Measurements from ENCODE around the gene NTN5. TPM values are rescaled to one million over a fixed set of nuclear protein-coding genes. Genes with fewer than 3 reads are reported as not detected.

The NTN5 gene
- total and polyA plus RNA-seq, 2 donors (not counting 1 experiment from before 2014, with no cell fraction given) = under 0.01 to 0.10 TPM

- peak overlapping the region; percentile 90 for H3K27ac ChIP-seq (ENCODE audit: insufficient read depth, low read length)
- no peaks in the 10 kb centered on the region for H3K79me2 ChIP-seq (ENCODE audit: control insufficient read depth, insufficient read depth, low read length)
- H3K9me3 ChIP-seq (ENCODE audit: control insufficient read depth, insufficient read depth, low read depth, low read length) = no peaks in the 10 kb centered on the region
- peak; percentile 99 for DNase-seq (ENCODE audit: low read depth in 2 of 2)
- peak overlapping the region; percentile 50 to 81 (median 64) for H3K4me3 ChIP-seq (replicated peaks in 1 of 4; ENCODE audit: control extremely low read depth in 1 of 4, insufficient read depth in 1 of 4, low read depth in 3 of 4, low read length in 4 of 4)
- H3K27me3 ChIP-seq (ENCODE audit: control insufficient read depth, insufficient read depth, low read length) = no peaks in the 10 kb centered on the region
- peak overlapping the region; percentile 72 for H3K9ac ChIP-seq (ENCODE audit: insufficient read depth, low read length)
- H3K36me3 ChIP-seq (ENCODE audit: control insufficient read depth, insufficient read depth, low read length) = no peaks in the 10 kb centered on the region
- no peaks in the 10 kb centered on the region for H4K20me1 ChIP-seq (ENCODE audit: control insufficient read depth, extremely low read depth, insufficient read depth, low read length)
- peak overlapping the region; percentile 50 for H2AFZ ChIP-seq (ENCODE audit: low read length)
- TF ChIP-seq EZH2 (IDR thresholded peaks at IDR 0.05; ENCODE audit: low read length, missing control alignments) = no peak
- no peak for TF ChIP-seq CTCF (conservative IDR thresholded peaks at IDR 0.05 in 1 of 2, IDR thresholded peaks at IDR 0.05 in 1 of 2; ENCODE audit: low read depth in 1 of 2, low read length in 2 of 2)
- H3K4me2 ChIP-seq (ENCODE audit: extremely low read depth, insufficient read depth, low read length) = peak overlapping the region; percentile 69
- peaks cover 37% of the 10 kb centered on the region for H3K4me1 ChIP-seq (ENCODE audit: control insufficient read depth, extremely low read depth, insufficient read depth, low read length)
These were observed 35.3 kb downstream of the NTN5 start for GRCh38 chr19:48637449-48637947.

- Histone ChIP-seq H4K20me1 (ENCODE audit: control insufficient read depth, extremely low read depth, insufficient read depth, low read length) (no peaks in the 10 kb centered on the region), H3K4me1 (ENCODE audit: control insufficient read depth, extremely low read depth, insufficient read depth, low read length) (peaks cover 37% of the 10 kb centered on the region), H3K9ac (ENCODE audit: insufficient read depth, low read length) (peak within 1 kb of the TSS; percentile 72), H3K9me3 (ENCODE audit: control insufficient read depth, insufficient read depth, low read depth, low read length) (no peaks in the 10 kb centered on the region), H3K36me3 (ENCODE audit: control insufficient read depth, insufficient read depth, low read length) (no peaks in the 10 kb centered on the region), H3K4me3 (replicated peaks in 1 of 4; ENCODE audit: control extremely low read depth in 1 of 4, insufficient read depth in 1 of 4, low read depth in 3 of 4, low read length in 4 of 4) (peak within 1 kb of the TSS; percentile 53 to 81 (median 67)), H3K79me2 (ENCODE audit: control insufficient read depth, insufficient read depth, low read length) (no peaks in the 10 kb centered on the region), H3K27me3 (ENCODE audit: control insufficient read depth, insufficient read depth, low read length) (no peaks in the 10 kb centered on the region), H3K4me2 (ENCODE audit: extremely low read depth, insufficient read depth, low read length) (peak within 1 kb of the TSS; percentile 83), H3K27ac (ENCODE audit: insufficient read depth, low read length) (peak within 1 kb of the TSS; percentile 90), H2AFZ (ENCODE audit: low read length) (peak within 1 kb of the TSS; percentile 50)
- TF ChIP-seq EZH2 (IDR thresholded peaks at IDR 0.05; ENCODE audit: low read length, missing control alignments) = no peak
- TF ChIP-seq CTCF (conservative IDR thresholded peaks at IDR 0.05 in 1 of 2, IDR thresholded peaks at IDR 0.05 in 1 of 2; ENCODE audit: low read depth in 1 of 2, low read length in 2 of 2) = peak in 1 of 2 donors; percentile 5
- DNase-seq (ENCODE audit: low read depth in 2 of 2) = no peak
These were observed 35.9 kb downstream of the NTN5 start, which contains the start of gene DBP for GRCh38 chr19:48636859-48637448. DBP (minus strand) TSS chr19:48637379; CDS start chr19:48636994, 385 bp downstream.

- H3K4me2 ChIP-seq (ENCODE audit: extremely low read depth, insufficient read depth, low read length) = peak overlapping the region; percentile 87
- H2AFZ ChIP-seq (ENCODE audit: low read length) = no peak overlapping the region
- H3K4me1 ChIP-seq (ENCODE audit: control insufficient read depth, extremely low read depth, insufficient read depth, low read length) = peaks cover 37% of the 10 kb centered on the region
- no peak overlapping the region for H3K27ac ChIP-seq (ENCODE audit: insufficient read depth, low read length)
- no peak for TF ChIP-seq EZH2 (IDR thresholded peaks at IDR 0.05; ENCODE audit: low read length, missing control alignments)
- no peak for TF ChIP-seq CTCF (conservative IDR thresholded peaks at IDR 0.05 in 1 of 2, IDR thresholded peaks at IDR 0.05 in 1 of 2; ENCODE audit: low read depth in 1 of 2, low read length in 2 of 2)
- H3K9ac ChIP-seq (ENCODE audit: insufficient read depth, low read length) = peak overlapping the region; percentile 42
- H3K27me3 ChIP-seq (ENCODE audit: control insufficient read depth, insufficient read depth, low read length) = no peaks in the 10 kb centered on the region
- no peaks in the 10 kb centered on the region for H3K79me2 ChIP-seq (ENCODE audit: control insufficient read depth, insufficient read depth, low read length)
- H3K36me3 ChIP-seq (ENCODE audit: control insufficient read depth, insufficient read depth, low read length) = no peaks in the 10 kb centered on the region
- H3K9me3 ChIP-seq (ENCODE audit: control insufficient read depth, insufficient read depth, low read depth, low read length) = no peaks in the 10 kb centered on the region
- peak overlapping the region; percentile 53 to 76 (median 57) for H3K4me3 ChIP-seq (replicated peaks in 1 of 4; ENCODE audit: control extremely low read depth in 1 of 4, insufficient read depth in 1 of 4, low read depth in 3 of 4, low read length in 4 of 4)
- no peaks in the 10 kb centered on the region for H4K20me1 ChIP-seq (ENCODE audit: control insufficient read depth, extremely low read depth, insufficient read depth, low read length)
- no peak for DNase-seq (ENCODE audit: low read depth in 2 of 2)
These were observed 36.6 kb downstream of the NTN5 start for GRCh38 chr19:48635966-48636858.

All from fibroblast of lung (primary cell).